Neural progenitor cell (in vitro differentiated cells): ENCODE data around the gene CEND1. TPM values are rescaled to one million over a fixed set of nuclear protein-coding genes. Genes with fewer than 3 reads are reported as not detected.

Experiments used
- DNase-seq: peaks from one replicate; pipeline ENCODE4 v3.0.0-alpha.2; 2016; ENCODE audit warnings: low spot score
- H2AFZ ChIP-seq: fragments of 200-600 bp; sonication (generic); replicated peaks from 2 replicates; pipeline ENCODE4 v1.6.1; 2016; ENCODE audit warnings: antibody characterized with exemption
- H3F3A ChIP-seq: fragments of 200-600 bp; sonication (generic); 2 replicates; pipeline ENCODE4 v1.6.1; 2016; ENCODE audit warnings: antibody characterized with exemption, low read depth
- H3K27ac ChIP-seq: fragments of 200-600 bp; sonication (generic); 2 replicates; pipeline ENCODE4 v1.5.1; 2016; ENCODE audit warnings: mild to moderate bottlenecking
- H3K27me3 ChIP-seq: fragments of 200-600 bp; sonication (generic); 2 replicates; pipeline ENCODE4 v1.6.1; 2016; ENCODE audit warnings: mild to moderate bottlenecking, moderate library complexity
- H3K36me3 ChIP-seq: fragments of 200-600 bp; sonication (generic); 2 replicates; pipeline ENCODE4 v1.5.1; 2016
- H3K4me1 ChIP-seq: fragments of 200-600 bp; sonication (generic); 2 replicates; pipeline ENCODE4 v1.6.1; 2016; ENCODE audit warnings: mixed run types
- H3K4me2 ChIP-seq: fragments of 200-600 bp; sonication (generic); 2 replicates; pipeline ENCODE4 v1.6.1; 2016
- H3K4me3 ChIP-seq: fragments of 200-600 bp; sonication (generic); 2 replicates; pipeline ENCODE4 v1.5.1; 2016
- H3K79me2 ChIP-seq: fragments of 200-600 bp; sonication (generic); 2 replicates; pipeline ENCODE4 v1.6.1; 2016; ENCODE audit warnings: low read depth
- H3K9ac ChIP-seq: fragments of 200-600 bp; sonication (generic); 2 replicates; pipeline ENCODE4 v1.6.1; 2016
- H3K9me3 ChIP-seq: fragments of 200-600 bp; sonication (generic); 2 replicates; pipeline ENCODE4 v1.5.1; 2016; ENCODE audit warnings: low read depth
- H4K20me1 ChIP-seq: fragments of 200-600 bp; sonication (generic); 2 replicates; pipeline ENCODE4 v1.6.1; 2016; ENCODE audit warnings: low read depth
- H3K27ac Mint-ChIP-seq: 3 replicates; pipeline ENCODE4 v1.8.0; 2021; ENCODE audit warnings: mixed read lengths
- H3K27me3 Mint-ChIP-seq: 2 replicates; pipeline ENCODE4 v1.8.0; 2022; ENCODE audit warnings: low read depth, mild to moderate bottlenecking, inconsistent platforms, moderate library complexity, mixed read lengths; ENCODE audit not compliant: insufficient read depth
- H3K36me3 Mint-ChIP-seq: 3 replicates; pipeline ENCODE4 v1.8.0; 2021; ENCODE audit warnings: mixed read lengths
- H3K4me1 Mint-ChIP-seq: 3 replicates; pipeline ENCODE4 v1.8.0; 2021; ENCODE audit warnings: mixed read lengths
- H3K4me3 Mint-ChIP-seq: 3 replicates; pipeline ENCODE4 v1.8.0; 2021; ENCODE audit warnings: mild to moderate bottlenecking, moderate library complexity, mixed read lengths
- H3K9me3 Mint-ChIP-seq: 3 replicates; pipeline ENCODE4 v1.8.0; 2020; ENCODE audit warnings: mixed read lengths
- CTCF ChIP-seq: fragments of 200-600 bp; sonication (generic); IDR thresholded peaks from 2 replicates; pipeline ENCODE4 v1.5.1; 2017; ENCODE audit warnings: antibody characterized with exemption, mild to moderate bottlenecking
- EZH2 ChIP-seq: fragments of 200-600 bp; sonication (generic); IDR thresholded peaks from 2 replicates; pipeline ENCODE4 v1.6.1; 2017; ENCODE audit warnings: antibody characterized with exemption, mild to moderate bottlenecking, moderate library complexity
- EZH2phosphoT487 ChIP-seq: fragments of 200-600 bp; sonication (generic); IDR thresholded peaks from 2 replicates; pipeline ENCODE4 v1.6.1; 2017; ENCODE audit warnings: antibody characterized with exemption
- total RNA-seq: library from RNA; depleted of rRNA; stranded (reverse); fragments of >200 nt; gene quantifications from 2 replicates; pipeline ENCODE4 v1.2.3, GENCODE V29; 2015; ENCODE audit warnings: low replicate concordance

Gene CEND1
- total RNA-seq, 1 donor from 2014 or later, result 0.94 TPM

GRCh38 chr11:749731-750130 lies 40.2 kb downstream of the CEND1 start:
- no peak overlapping the region for H3K4me3 ChIP-seq
- no peak overlapping the region for H3K4me2 ChIP-seq
- peaks cover 71% of the 10 kb centered on the region for H3K79me2 ChIP-seq
- H3K4me1 Mint-ChIP-seq, result peaks cover 16% of the 10 kb centered on the region
- no peak overlapping the region for H2AFZ ChIP-seq
- peaks cover 11% of the 10 kb centered on the region for H3K4me1 ChIP-seq
- no peak for DNase-seq
- no peaks in the 10 kb centered on the region for H3K27me3 ChIP-seq
- peak overlapping the region; percentile 60 for H3K4me3 Mint-ChIP-seq
- no peaks in the 10 kb centered on the region for H3K36me3 Mint-ChIP-seq
- no peaks in the 10 kb centered on the region for H3K36me3 ChIP-seq
- peaks cover 24% of the 10 kb centered on the region for H4K20me1 ChIP-seq
- TF ChIP-seq CTCF, result no peak
- no peak for TF ChIP-seq EZH2
- H3K27me3 Mint-ChIP-seq, result no peaks in the 10 kb centered on the region
- H3F3A ChIP-seq, result peaks cover 26% of the 10 kb centered on the region
- no peaks in the 10 kb centered on the region for H3K9me3 Mint-ChIP-seq
- no peak overlapping the region for H3K27ac Mint-ChIP-seq
- H3K9ac ChIP-seq, result no peak overlapping the region
- no peaks in the 10 kb centered on the region for H3K9me3 ChIP-seq
- no peak overlapping the region for H3K27ac ChIP-seq

GRCh38 chr11:748007-748359 lies 41.9 kb downstream of the CEND1 start:
- no peak overlapping the region for H3K27ac Mint-ChIP-seq

GRCh38 chr11:747158-748006 lies 42.5 kb downstream of the CEND1 start, which contains the start of gene TALDO1:
TSS of gene TALDO1 (plus strand) at chr11:747464. CDS start at chr11:747482, 18 bp downstream.
- H3K79me2 ChIP-seq, result peaks cover 48% of the 10 kb centered on the region
- no peaks in the 10 kb centered on the region for H3K36me3 Mint-ChIP-seq

More at GRCh38 chr11:748007-748359, 41.9 kb downstream of the CEND1 start:
- Histone ChIP-seq H3K4me1 (peaks cover 11% of the 10 kb centered on the region), H3K36me3 (no peaks in the 10 kb centered on the region), H3K79me2 (peaks cover 54% of the 10 kb centered on the region), H3K9ac (peak overlapping the region; percentile 60), H3K9me3 (no peaks in the 10 kb centered on the region), H2AFZ (no peak overlapping the region), H3K4me2 (peak overlapping the region; percentile 77), H3F3A (peaks cover 25% of the 10 kb centered on the region), H4K20me1 (peaks cover 21% of the 10 kb centered on the region), H3K4me3 (peak overlapping the region; percentile 86), H3K27me3 (no peaks in the 10 kb centered on the region), H3K27ac (no peak overlapping the region)
- Mint-ChIP-seq H3K9me3 (no peaks in the 10 kb centered on the region), H3K4me1 (peaks cover 16% of the 10 kb centered on the region), H3K36me3 (no peaks in the 10 kb centered on the region), H3K27me3 (no peaks in the 10 kb centered on the region), H3K4me3 (peak overlapping the region; percentile 85)
- no peak for TF ChIP-seq EZH2
- TF ChIP-seq CTCF, result no peak
- no peak for TF ChIP-seq EZH2phosphoT487
- peak; percentile 28 for DNase-seq

More at GRCh38 chr11:747158-748006, 42.5 kb downstream of the CEND1 start, which contains the start of gene TALDO1:
- TF ChIP-seq EZH2 (peak; percentile 54), CTCF (no peak), EZH2phosphoT487 (no peak)
- H3K4me1 ChIP-seq, result peaks cover 11% of the 10 kb centered on the region
- peak within 1 kb of the TSS; percentile 59 for H2AFZ ChIP-seq
- H3K4me1 Mint-ChIP-seq, result peaks cover 16% of the 10 kb centered on the region
- H3K4me2 ChIP-seq, result peak within 1 kb of the TSS; percentile 77
- peak; percentile 98 for DNase-seq
- no peaks in the 10 kb centered on the region for H3K9me3 Mint-ChIP-seq
- H3K27me3 ChIP-seq, result no peaks in the 10 kb centered on the region
- no peaks in the 10 kb centered on the region for H3K36me3 ChIP-seq
- no peaks in the 10 kb centered on the region for H3K9me3 ChIP-seq
- H3F3A ChIP-seq, result peaks cover 25% of the 10 kb centered on the region
- H3K4me3 Mint-ChIP-seq, result peak within 1 kb of the TSS; percentile 87
- H3K4me3 ChIP-seq, result peak within 1 kb of the TSS; percentile 86
- H3K27me3 Mint-ChIP-seq, result peaks cover 3% of the 10 kb centered on the region
- no peak within 1 kb of the TSS for H3K27ac ChIP-seq
- no peak within 1 kb of the TSS for H3K27ac Mint-ChIP-seq
- H4K20me1 ChIP-seq, result peaks cover 16% of the 10 kb centered on the region
- peak within 1 kb of the TSS; percentile 60 for H3K9ac ChIP-seq
